Endodermal cell (in vitro differentiated cells): Measurements from ENCODE around the gene MTF1. TPM values are rescaled to one million over a fixed set of nuclear protein-coding genes. Genes with fewer than 3 reads are reported as not detected.

ENCODE experiments used
- DNase-seq: peaks from one replicate; pipeline ENCODE4 v3.0.0-alpha.2; 2017
- H3K27ac ChIP-seq: 2 replicates; pipeline ENCODE4 v1.5.1; 2013; ENCODE audit warnings: mild to moderate bottlenecking, low read depth, low read length, moderate library complexity
- H3K27me3 ChIP-seq: 2 replicates; pipeline ENCODE4 v1.6.1; 2013; ENCODE audit warnings: mild to moderate bottlenecking, low read length, moderate library complexity; ENCODE audit not compliant: insufficient read depth, control insufficient read depth, poor library complexity, severe bottlenecking
- H3K36me3 ChIP-seq: 2 replicates; pipeline ENCODE4 v1.7.0; 2013; ENCODE audit warnings: mild to moderate bottlenecking, low read length, moderate library complexity; ENCODE audit not compliant: control insufficient read depth, insufficient read depth
- H3K4me1 ChIP-seq: one replicate; pipeline ENCODE4 v1.7.0; 2013; ENCODE audit warnings: low read length; ENCODE audit not compliant: control insufficient read depth, insufficient read depth
- H3K4me3 ChIP-seq: 2 replicates; pipeline ENCODE4 v1.5.1; 2013; ENCODE audit warnings: mild to moderate bottlenecking, low read length, moderate library complexity
- H3K9ac ChIP-seq: 2 replicates; pipeline ENCODE4 v1.6.1; 2013; ENCODE audit warnings: mild to moderate bottlenecking, low read length, moderate library complexity; ENCODE audit not compliant: poor library complexity, severe bottlenecking; ENCODE audit errors: extremely low read depth
- H3K9me3 ChIP-seq: 2 replicates; pipeline ENCODE4 v1.6.1; 2013; ENCODE audit warnings: mild to moderate bottlenecking, low read length, moderate library complexity; ENCODE audit not compliant: control insufficient read depth
- H3K27ac Mint-ChIP-seq: 2 replicates; pipeline ENCODE4 v1.8.0; 2020; ENCODE audit warnings: mixed read lengths
- H3K27me3 Mint-ChIP-seq: 2 replicates; pipeline ENCODE4 v1.8.0; 2021; ENCODE audit warnings: mild to moderate bottlenecking, mixed read lengths; ENCODE audit not compliant: insufficient read depth
- H3K36me3 Mint-ChIP-seq: 2 replicates; pipeline ENCODE4 v1.8.0; 2020; ENCODE audit warnings: low read depth, mixed read lengths
- H3K4me1 Mint-ChIP-seq: 2 replicates; pipeline ENCODE4 v1.8.0; 2020; ENCODE audit warnings: mixed read lengths
- H3K4me3 Mint-ChIP-seq: 2 replicates; pipeline ENCODE4 v1.8.0; 2020; ENCODE audit warnings: mild to moderate bottlenecking, moderate library complexity, mixed read lengths
- H3K9me3 Mint-ChIP-seq: 2 replicates; pipeline ENCODE4 v1.8.0; 2020; ENCODE audit warnings: mild to moderate bottlenecking, mixed read lengths
- WGBS, 2 experiments: methylation state at CpG; one replicate each; pipeline versions ENCODE4 v1.1.5 to v1.1.7; 2013; ENCODE audit warnings: missing lambda C conversion rate in 2 of 2, mixed read lengths in 1 of 2; ENCODE audit not compliant: insufficient coverage in 1 of 2, insufficient read length in 1 of 2; 5-methylcytosine and 5-hydroxymethylcytosine counted together
- total RNA-seq, 2 donors: library from RNA; stranded (reverse); fragmentation: NEBNext Ultra II Directional in 1 of 2; extraction: Animal tissue kit (Norgen Biotek cat#: 25700) in 1 of 2; gene quantifications; 2 replicates in 1 of 2; 3 replicates in 1 of 2; pipeline ENCODE4 v1.2.1, GENCODE V29; 2021
- TF ChIP-seq, protein P1 (sequence below): fragments of 200-600 bp; sonication (generic); conservative IDR thresholded peaks from 2 replicates; pipeline ENCODE4 v1.5.0; 2021; ENCODE audit warnings: antibody characterized with exemption, mild to moderate bottlenecking

The MTF1 gene
- total RNA-seq, 2 donors from 2014 or later = 16.6 to 17.1 TPM

DNA sequence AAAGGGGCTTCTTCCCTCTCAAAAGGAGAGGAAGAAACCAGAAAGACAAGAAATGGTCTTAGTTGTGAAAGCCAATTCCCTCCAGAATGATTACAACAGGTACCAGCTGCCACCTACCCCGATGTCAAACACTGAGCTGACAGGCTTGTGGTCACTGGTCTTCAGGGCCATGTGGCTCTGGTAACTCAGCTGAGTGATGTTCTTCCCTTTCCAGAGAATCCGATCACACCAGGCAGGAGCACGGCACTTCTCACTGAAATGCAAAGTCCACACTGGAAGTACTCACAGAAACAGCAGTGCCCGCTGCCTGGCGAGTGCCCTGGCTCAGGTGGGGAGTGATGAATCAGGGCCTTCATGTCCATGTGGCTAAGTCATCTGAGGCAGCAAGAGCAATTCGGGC lies 18.7 kb upstream of the MTF1 start:
- H3K4me3 ChIP-seq = no peak overlapping the region
- H3K27me3 ChIP-seq = no peaks in the 10 kb centered on the region
- H3K36me3 ChIP-seq = peaks cover 43% of the 10 kb centered on the region
- no peak for DNase-seq
- Mint-ChIP-seq H3K27ac (no peak overlapping the region), H3K36me3 (peaks cover 38% of the 10 kb centered on the region), H3K4me3 (no peak overlapping the region), H3K4me1 (no peaks in the 10 kb centered on the region), H3K9me3 (no peaks in the 10 kb centered on the region), H3K27me3 (no peaks in the 10 kb centered on the region)
- TF ChIP-seq, protein P1, sequence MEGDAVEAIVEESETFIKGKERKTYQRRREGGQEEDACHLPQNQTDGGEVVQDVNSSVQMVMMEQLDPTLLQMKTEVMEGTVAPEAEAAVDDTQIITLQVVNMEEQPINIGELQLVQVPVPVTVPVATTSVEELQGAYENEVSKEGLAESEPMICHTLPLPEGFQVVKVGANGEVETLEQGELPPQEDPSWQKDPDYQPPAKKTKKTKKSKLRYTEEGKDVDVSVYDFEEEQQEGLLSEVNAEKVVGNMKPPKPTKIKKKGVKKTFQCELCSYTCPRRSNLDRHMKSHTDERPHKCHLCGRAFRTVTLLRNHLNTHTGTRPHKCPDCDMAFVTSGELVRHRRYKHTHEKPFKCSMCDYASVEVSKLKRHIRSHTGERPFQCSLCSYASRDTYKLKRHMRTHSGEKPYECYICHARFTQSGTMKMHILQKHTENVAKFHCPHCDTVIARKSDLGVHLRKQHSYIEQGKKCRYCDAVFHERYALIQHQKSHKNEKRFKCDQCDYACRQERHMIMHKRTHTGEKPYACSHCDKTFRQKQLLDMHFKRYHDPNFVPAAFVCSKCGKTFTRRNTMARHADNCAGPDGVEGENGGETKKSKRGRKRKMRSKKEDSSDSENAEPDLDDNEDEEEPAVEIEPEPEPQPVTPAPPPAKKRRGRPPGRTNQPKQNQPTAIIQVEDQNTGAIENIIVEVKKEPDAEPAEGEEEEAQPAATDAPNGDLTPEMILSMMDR = no peak
- no peaks in the 10 kb centered on the region for H3K4me1 ChIP-seq
- 95 to 100% methylated on average over 6 of the region's 6 CpGs for WGBS, 2 experiments
- no peak overlapping the region for H3K9ac ChIP-seq
- H3K27ac ChIP-seq = no peak overlapping the region
- H3K9me3 ChIP-seq = no peaks in the 10 kb centered on the region

DNA sequence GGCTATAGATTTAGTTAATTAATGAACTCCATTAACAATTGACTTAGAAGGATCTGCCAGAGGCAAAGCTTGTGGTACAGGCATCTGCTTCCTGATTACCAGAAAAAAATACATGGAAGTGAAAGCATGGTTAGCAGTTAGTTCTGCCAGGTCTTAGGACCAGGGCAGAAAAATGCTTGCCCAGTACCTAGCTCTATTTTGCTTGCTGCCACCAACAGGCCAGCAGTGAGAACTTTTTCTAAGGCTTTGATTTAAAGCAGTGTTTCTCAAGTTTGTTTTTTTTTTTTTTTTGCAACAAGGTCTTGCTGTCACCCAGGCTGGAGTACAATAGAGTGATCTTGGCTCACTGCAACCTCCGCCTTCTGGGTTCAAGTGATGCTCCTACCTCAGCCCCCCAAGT lies 16.4 kb upstream of the MTF1 start:
- Histone ChIP-seq H3K9ac (no peak overlapping the region), H3K27ac (no peak overlapping the region), H3K9me3 (no peaks in the 10 kb centered on the region), H3K4me1 (no peaks in the 10 kb centered on the region), H3K4me3 (no peak overlapping the region), H3K27me3 (no peaks in the 10 kb centered on the region), H3K36me3 (peaks cover 44% of the 10 kb centered on the region)
- Mint-ChIP-seq H3K27me3 (no peaks in the 10 kb centered on the region), H3K9me3 (no peaks in the 10 kb centered on the region), H3K36me3 (peaks cover 35% of the 10 kb centered on the region), H3K4me3 (no peak overlapping the region), H3K4me1 (no peaks in the 10 kb centered on the region), H3K27ac (peak overlapping the region; percentile 35)
- TF ChIP-seq, protein P1 = peak; percentile 62
- WGBS, 2 experiments = 100% methylated on average over 1 of the region's 1 CpG
- DNase-seq = peak; percentile 47

DNA sequence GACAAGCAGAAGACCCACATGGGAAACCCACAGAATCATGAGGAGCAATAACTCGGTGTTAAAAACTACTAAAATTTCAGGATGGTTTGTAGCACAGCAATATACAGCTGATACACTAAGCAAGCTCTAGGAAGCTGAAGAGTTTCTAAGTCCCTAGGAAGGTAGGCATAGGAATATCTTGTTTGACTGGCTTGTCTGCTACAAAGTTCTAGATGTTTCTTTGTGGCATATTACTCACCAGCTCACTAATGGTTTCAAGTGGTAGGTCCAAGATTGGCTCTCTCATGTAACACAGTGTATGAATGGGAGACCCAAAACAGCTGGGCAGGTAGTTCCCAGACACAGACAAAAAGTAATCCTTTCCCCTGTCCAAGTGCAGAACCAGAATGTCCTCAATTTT lies 13.3 kb upstream of the MTF1 start:
- 100% methylated on average over 1 of the region's 1 CpG for WGBS, 2 experiments
- H3K9me3 Mint-ChIP-seq = no peaks in the 10 kb centered on the region
- H3K4me1 Mint-ChIP-seq = no peaks in the 10 kb centered on the region
- DNase-seq = no peak
- H3K27me3 Mint-ChIP-seq = no peaks in the 10 kb centered on the region
- no peak overlapping the region for H3K27ac Mint-ChIP-seq
- Histone ChIP-seq H3K36me3 (peaks cover 29% of the 10 kb centered on the region), H3K27me3 (no peaks in the 10 kb centered on the region), H3K4me1 (no peaks in the 10 kb centered on the region), H3K9ac (no peak overlapping the region), H3K9me3 (no peaks in the 10 kb centered on the region), H3K27ac (no peak overlapping the region), H3K4me3 (no peak overlapping the region)
- H3K4me3 Mint-ChIP-seq = no peak overlapping the region
- H3K36me3 Mint-ChIP-seq = peaks cover 38% of the 10 kb centered on the region
- TF ChIP-seq, protein P1 = no peak
